DLD1 (cell line): Measurements from ENCODE around the gene YRDC.

ENCODE experiments used
- in situ Hi-C: cut with HindIII; loops from 2 replicates; pipeline ENCODE4 v1.10.0; 2017; ENCODE audit warnings: low sequenced_read_pairs

YRDC gene

GRCh38 chr1:37822906-37823815, 15.2 kb upstream of the YRDC start:
- in situ Hi-C loops = no loop called here

GRCh38 chr1:37821481-37821880, 13.5 kb upstream of the YRDC start:
- in situ Hi-C loops = no loop called here

DNA sequence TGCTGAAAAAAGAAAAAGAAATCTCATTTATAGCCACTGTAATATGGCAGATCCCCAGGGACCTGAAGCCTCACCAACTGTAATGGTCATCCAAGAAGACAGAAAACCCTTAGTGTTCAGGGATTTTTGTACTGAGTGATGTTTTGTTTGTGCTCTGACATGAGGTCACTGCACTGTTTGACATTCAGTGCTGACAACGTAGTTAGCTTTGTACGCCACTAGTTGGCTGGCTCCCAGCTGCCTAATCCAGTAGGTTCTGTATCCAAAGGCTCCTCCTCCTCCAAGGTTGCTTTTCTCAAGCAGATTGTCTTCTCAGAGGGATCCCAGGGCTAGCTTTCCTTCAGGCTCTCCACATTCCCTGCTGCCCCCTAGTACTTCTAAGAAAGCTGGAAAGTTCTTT, 9.5 kb upstream of the YRDC start:
- in situ Hi-C loops = no loop called here

DNA sequence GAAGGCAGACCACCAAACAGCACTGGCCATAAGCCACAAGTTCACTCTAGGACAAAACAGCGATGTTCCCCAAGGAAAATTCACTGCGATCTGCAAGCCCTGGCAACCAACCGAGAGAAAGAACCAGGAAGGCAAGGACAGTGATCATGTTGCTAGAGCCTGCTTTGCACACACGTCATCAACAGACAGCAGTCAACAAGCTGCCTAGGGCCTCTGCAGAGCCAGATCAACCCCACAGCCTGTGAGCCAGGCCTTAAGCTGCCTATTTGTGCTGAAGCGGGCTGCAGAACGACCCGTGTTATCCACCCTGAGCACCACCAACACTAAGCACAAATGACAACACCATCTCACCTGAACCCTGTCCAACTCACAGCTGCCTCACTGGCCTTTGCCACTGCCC, 6.2 kb upstream of the YRDC start:
- in situ Hi-C loops = no loop called here

- in situ Hi-C loops = no loop called here
These were observed 5.6 kb upstream of the YRDC start for GRCh38 chr1:37813529-37814145.

GRCh38 chr1:37811027-37811655, 3.1 kb upstream of the YRDC start:
- in situ Hi-C loops = no loop called here

- in situ Hi-C loops = no loop called here
These were observed 1.9 kb upstream of the YRDC start for GRCh38 chr1:37809942-37810341.

- in situ Hi-C loops = no loop called here
These were observed 636 bp upstream of the YRDC start for GRCh38 chr1:37808369-37809319.

GRCh38 chr1:37807220-37807554, 821 bp downstream of the YRDC start:
- in situ Hi-C loops = no loop called here

- in situ Hi-C loops = no loop called here
These were observed 5.6 kb downstream of the YRDC start for GRCh38 chr1:37802439-37802838.

GRCh38 chr1:37797750-37798345, 10.2 kb downstream of the YRDC start:
- in situ Hi-C loops = no loop called here

DNA sequence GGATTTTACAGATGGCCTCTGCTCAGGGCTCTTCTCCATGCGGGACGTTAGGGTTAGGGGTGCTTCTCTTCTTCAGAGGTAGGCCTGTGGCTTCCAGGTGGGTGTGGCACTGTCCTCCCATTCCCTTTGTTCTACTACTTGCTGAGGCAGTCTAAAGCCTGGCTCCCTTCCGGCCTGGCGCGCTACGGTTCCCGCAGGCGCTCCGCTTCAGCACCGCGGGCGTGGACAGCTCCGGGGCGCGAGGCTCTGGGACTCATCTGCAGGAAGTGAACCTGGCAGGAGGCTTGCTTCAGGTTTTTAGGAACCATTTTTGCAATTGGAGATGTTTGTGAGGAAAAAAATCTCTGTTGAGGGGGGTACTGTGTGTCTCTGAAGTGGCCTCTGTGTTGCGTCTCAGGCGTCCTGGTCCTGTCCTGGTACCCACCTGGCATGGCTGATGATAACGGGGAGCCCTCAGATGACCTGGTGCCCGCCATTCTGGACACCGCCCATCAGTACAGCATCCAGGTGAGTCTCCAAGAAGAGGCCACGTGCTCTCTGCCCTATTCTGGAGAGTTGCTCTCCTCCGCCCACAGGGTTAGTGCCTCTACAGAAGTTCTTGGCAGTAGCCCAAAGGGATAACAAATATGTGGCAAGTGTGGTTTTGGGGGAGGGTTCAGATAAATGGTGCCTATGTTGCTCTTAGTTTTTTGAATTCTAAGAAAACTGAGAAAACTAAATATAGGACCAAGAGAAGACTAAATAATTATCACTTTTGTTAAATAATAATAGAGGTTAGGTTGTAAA, 12.5 kb downstream of the YRDC start:
- in situ Hi-C loops = no loop called here

DNA sequence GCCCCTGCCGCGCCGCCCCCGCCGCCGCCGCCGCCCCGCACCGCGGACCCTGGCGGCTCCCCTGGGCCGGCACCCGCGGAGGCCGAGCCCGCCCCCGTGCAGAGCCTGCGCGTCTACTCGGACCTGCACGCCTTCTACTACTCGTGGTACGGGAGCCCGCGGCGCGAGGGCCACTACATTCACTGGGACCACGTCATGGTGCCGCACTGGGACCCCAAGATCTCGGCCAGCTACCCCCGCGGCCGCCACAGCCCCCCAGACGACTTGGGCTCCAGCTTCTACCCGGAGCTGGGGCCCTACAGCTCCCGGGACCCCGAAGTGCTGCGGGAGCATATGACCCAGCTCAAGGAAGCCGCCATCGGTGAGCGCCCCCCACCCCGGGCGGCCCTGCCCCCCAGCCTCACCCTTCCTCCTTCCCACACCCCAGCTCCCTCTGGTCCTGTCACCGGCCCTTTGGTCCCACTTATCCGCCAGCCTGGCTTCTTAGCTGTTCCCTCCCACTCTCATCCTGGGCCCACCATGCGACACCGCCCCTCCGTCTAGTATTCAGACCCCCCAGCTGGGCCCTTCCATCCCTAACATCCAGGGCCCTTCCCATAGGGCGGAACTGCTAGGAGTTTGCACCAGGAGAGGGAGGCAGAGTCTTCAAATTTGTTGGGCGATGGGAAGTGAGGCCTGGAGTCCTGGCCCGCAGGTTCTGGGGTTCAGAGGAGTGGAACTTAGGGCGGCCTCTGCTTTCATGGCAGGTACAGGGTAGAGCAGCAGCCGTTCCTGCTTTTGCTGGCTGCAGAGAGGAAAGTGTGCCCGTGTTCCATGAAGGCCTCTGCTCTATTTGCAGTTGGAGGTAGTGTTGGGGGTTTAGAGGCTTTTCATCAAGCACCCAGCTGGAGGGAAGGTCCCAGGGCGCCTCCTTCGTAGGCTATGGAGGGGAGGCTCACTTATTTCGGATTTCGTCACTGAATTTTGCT, 13.4 kb downstream of the YRDC start:
- in situ Hi-C loops = no loop called here

DNA sequence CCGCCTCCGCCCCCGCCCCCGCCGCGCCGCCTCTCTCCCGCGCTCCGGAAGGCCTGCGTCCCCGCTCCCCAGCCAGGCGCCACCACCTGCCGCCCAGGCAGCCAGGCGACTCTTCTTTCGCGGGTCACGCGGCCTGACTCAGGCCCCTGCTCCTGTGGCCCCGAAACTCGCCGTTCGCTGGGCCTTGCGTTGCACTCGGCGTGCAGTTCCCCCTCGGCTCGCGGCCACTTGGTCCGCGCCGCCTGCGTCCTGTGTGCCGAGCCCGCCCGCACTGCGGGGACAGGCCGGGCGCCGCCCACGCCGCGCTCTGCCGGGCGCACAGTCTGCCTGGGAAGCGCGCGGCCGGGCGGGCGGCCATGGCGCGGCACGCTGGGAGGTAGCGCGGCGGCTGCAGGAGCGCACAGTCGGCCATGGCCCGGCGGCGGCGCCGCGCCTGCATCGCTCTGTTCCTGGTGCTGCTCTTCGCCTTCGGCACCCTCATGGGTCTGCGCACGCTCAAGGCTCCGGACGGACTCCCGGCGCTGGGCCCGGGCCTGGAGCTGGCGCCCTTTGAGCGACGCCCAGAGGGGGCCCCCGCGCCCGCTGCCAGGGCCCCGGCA, 14.1 kb downstream of the YRDC start, which contains the start of gene MANEAL:
TSS of gene MANEAL (plus strand) at position 75 of the 599 bp plus-strand sequence. CDS start at position 411, 336 bp downstream.
- in situ Hi-C loops = no loop called here

DNA sequence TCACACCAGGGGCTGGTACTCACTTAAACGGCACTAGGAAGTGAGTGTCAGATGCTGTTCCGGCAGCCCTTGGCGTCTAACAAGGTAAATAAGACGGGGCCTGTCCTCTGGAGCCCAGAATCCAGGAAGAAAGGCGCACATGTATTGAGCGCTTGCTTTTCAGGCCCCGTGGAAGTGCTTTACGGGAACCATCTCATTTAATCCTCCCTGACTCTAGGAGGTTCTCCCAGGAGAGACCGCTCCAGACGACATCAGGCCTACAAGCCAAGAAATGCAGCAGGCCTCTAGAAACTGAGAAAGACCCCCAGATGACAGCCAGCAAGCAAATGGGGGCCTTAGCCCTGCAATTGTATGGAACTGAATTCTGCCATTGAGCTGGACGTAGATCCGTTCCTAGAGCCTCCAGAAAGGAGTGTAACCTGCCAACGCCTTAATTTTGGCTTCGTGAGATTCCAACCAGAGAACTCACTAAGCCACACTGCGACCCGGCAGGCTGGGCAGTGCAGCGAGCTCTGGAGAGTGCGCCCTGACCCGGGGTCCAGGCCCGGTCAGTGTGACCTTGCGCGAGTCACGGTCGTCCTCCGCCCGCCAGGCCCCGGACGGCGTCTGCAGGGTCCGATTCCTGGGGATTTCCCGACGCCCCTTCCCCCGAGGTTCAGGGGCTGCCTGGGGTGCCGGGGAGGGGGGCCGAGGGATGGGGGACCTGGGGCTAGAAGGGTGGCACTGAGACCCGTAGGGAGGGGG, 14.9 kb downstream of the YRDC start:
- in situ Hi-C loops = no loop called here

GRCh38 chr1:37782491-37782890, 25.5 kb downstream of the YRDC start:
- in situ Hi-C loops = no loop called here

- in situ Hi-C loops = no loop called here
These were observed 29.4 kb downstream of the YRDC start for GRCh38 chr1:37778654-37779053.
